Lung (tissue), 12 donors: ENCODE results near the gene ATF3. TPM values are rescaled to one million over a fixed set of nuclear protein-coding genes. Genes with fewer than 3 reads are reported as not detected.

Experiments used
- ATAC-seq: fragments of 200-7000 bp; cut with Tn5 transposase; one replicate; pipeline ENCODE4 v1.9.1; 2020; ENCODE audit warnings: moderate number of reproducible peaks; ENCODE audit not compliant: insufficient read depth, low FRiP score
- DNase-seq, 3 donors: peaks; one replicate each; pipeline ENCODE4 v3.0.0-alpha.2; 2013 to 2017
- H3K27ac ChIP-seq, 2 donors: one replicate each; pipeline ENCODE4 v1.5.1; 2013; ENCODE audit warnings: mild to moderate bottlenecking in 2 of 2, moderate library complexity in 2 of 2, control low read depth in 1 of 2, inconsistent platforms in 1 of 2, low read depth in 1 of 2, low read length in 1 of 2
- H3K27me3 ChIP-seq, 3 donors: one replicate each; pipeline ENCODE4 v1.5.1; 2013; ENCODE audit warnings: low read length in 2 of 3; ENCODE audit not compliant: control insufficient read depth in 3 of 3, insufficient read depth in 3 of 3
- H3K36me3 ChIP-seq, 4 donors: one replicate each; pipeline ENCODE4 v1.5.1; 2013; ENCODE audit warnings: low read length in 4 of 4, mild to moderate bottlenecking in 1 of 4, moderate library complexity in 1 of 4; ENCODE audit not compliant: control insufficient read depth in 4 of 4, insufficient read depth in 4 of 4
- H3K4me1 ChIP-seq, 5 donors: one replicate each; pipeline ENCODE4 v1.5.1; 2013; ENCODE audit warnings: low read length in 5 of 5, mild to moderate bottlenecking in 2 of 5, moderate library complexity in 1 of 5; ENCODE audit not compliant: control insufficient read depth in 5 of 5, insufficient read depth in 5 of 5
- H3K4me3 ChIP-seq: one replicate; pipeline ENCODE4 v1.5.1; 2013; ENCODE audit warnings: mild to moderate bottlenecking, control low read depth, moderate library complexity
- H3K9ac ChIP-seq, 2 donors: one replicate each; pipeline ENCODE4 v1.5.1; 2013; ENCODE audit warnings: low read length in 2 of 2, control low read depth in 1 of 2; ENCODE audit not compliant: insufficient read depth in 1 of 2
- H3K9me3 ChIP-seq, 4 donors: one replicate each; pipeline ENCODE4 v1.5.1; 2013; ENCODE audit warnings: low read length in 3 of 4, mild to moderate bottlenecking in 1 of 4, moderate library complexity in 1 of 4; ENCODE audit not compliant: control insufficient read depth in 4 of 4, insufficient read depth in 3 of 4
- WGBS, 2 donors: extraction: QIAGEN DNeasy Blood & Tissue Kit; methylation state at CpG; one replicate each; pipeline ENCODE4 v1.1.7; 2013; 5-methylcytosine and 5-hydroxymethylcytosine counted together
- polyA plus RNA-seq, 2 donors: library from polyadenylated mRNA; stranded (reverse); fragments of 200-250 nt; gene quantifications; one replicate each; pipeline ENCODE4 v1.2.1, GENCODE V29; 2013
- total RNA-seq, 2 donors: library from RNA; depleted of rRNA in 1 of 2; stranded (reverse); fragments of >200 nt in 1 of 2; gene quantifications; one replicate each; pipeline ENCODE4 v1.2.1, GENCODE V29; 2014 to 2021
- TF ChIP-seq, protein P1 (sequence below): IDR thresholded peaks from 2 replicates; pipeline ENCODE4 v1.5.1; 2012; ENCODE audit warnings: mild to moderate bottlenecking; ENCODE audit errors: control extremely low read depth, extremely low read depth
- donor health status: control.
- donor health status: control.
- donor health status: Bipolar disorder and iron deficiency.
- donor health status: healthy.
- donor health status: DM: yes; HTN: yes; CAD: no.

Gene ATF3
- total and polyA plus RNA-seq, 4 donors, result 15.9 to 44.1 (median 24.4) TPM

GRCh38 chr1:212589446-212589845 lies 19.1 kb upstream of the ATF3 start:
- peaks cover 0 to 16% (median 14%) of the 10 kb centered on the region in 3 donors for H3K27me3 ChIP-seq
- H3K9ac ChIP-seq, result no peak overlapping the region
- WGBS, 2 donors, result 34 to 56% methylated on average over 3 of the region's 3 CpGs
- TF ChIP-seq, protein P1, sequence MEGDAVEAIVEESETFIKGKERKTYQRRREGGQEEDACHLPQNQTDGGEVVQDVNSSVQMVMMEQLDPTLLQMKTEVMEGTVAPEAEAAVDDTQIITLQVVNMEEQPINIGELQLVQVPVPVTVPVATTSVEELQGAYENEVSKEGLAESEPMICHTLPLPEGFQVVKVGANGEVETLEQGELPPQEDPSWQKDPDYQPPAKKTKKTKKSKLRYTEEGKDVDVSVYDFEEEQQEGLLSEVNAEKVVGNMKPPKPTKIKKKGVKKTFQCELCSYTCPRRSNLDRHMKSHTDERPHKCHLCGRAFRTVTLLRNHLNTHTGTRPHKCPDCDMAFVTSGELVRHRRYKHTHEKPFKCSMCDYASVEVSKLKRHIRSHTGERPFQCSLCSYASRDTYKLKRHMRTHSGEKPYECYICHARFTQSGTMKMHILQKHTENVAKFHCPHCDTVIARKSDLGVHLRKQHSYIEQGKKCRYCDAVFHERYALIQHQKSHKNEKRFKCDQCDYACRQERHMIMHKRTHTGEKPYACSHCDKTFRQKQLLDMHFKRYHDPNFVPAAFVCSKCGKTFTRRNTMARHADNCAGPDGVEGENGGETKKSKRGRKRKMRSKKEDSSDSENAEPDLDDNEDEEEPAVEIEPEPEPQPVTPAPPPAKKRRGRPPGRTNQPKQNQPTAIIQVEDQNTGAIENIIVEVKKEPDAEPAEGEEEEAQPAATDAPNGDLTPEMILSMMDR, result no peak
- H3K36me3 ChIP-seq, result no peaks in the 10 kb centered on the region
- no peaks in the 10 kb centered on the region for H3K4me1 ChIP-seq
- H3K27ac ChIP-seq, result no peak overlapping the region
- H3K4me3 ChIP-seq, result no peak overlapping the region
- no peaks in the 10 kb centered on the region for H3K9me3 ChIP-seq
- ATAC-seq (no peak), DNase-seq (no peak)

- Histone ChIP-seq H3K27ac (no peak overlapping the region), H3K4me3 (no peak overlapping the region), H3K9me3 (no peaks in the 10 kb centered on the region), H3K27me3 (peaks cover 0 to 16% (median 8%) of the 10 kb centered on the region in 3 donors), H3K4me1 (peaks cover 0 to 5% (median 0%) of the 10 kb centered on the region in 5 donors), H3K9ac (no peak overlapping the region), H3K36me3 (no peaks in the 10 kb centered on the region)
- TF ChIP-seq, protein P1, result no peak
- 82 to 87% methylated on average over 3 of the region's 3 CpGs for WGBS, 2 donors
- ATAC-seq (no peak), DNase-seq (no peak)
These were observed 16.6 kb upstream of the ATF3 start for GRCh38 chr1:212591922-212592321.

DNA sequence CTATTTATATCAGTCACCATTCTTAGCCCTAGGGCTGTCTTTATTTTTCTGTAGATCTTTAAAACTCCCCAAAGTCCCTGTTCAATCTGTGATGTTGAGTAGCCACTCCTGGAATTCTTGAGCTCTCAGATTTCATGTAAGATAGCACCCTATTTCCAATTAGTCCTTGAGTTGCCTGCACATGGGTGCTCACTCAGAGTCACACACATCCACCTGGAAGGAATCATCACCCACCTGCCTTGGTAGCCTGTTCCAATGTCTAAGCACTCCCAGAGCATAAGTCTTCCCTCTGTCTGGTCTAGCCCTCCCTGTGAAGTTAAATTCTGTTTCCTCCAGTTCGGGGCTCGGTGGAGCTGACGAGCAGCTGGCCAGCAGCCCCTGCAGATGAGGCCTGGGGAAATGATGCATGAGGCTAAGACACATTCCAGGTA lies 14.7 kb upstream of the ATF3 start:
- Histone ChIP-seq H3K27ac (no peak overlapping the region), H3K27me3 (peaks cover 0 to 8% (median 2%) of the 10 kb centered on the region in 3 donors), H3K9me3 (no peaks in the 10 kb centered on the region), H3K4me1 (peaks cover 0 to 5% (median 0%) of the 10 kb centered on the region in 5 donors), H3K4me3 (no peak overlapping the region), H3K36me3 (no peaks in the 10 kb centered on the region), H3K9ac (no peak overlapping the region)
- no peak for DNase-seq
- no peak for ATAC-seq
- TF ChIP-seq, protein P1, result no peak
- 85 to 90% methylated on average over 3 of the region's 3 CpGs for WGBS, 2 donors

- no peak overlapping the region for H3K27ac ChIP-seq
- H3K9me3 ChIP-seq, result no peaks in the 10 kb centered on the region
- no peaks in the 10 kb centered on the region for H3K36me3 ChIP-seq
- H3K27me3 ChIP-seq, result peaks cover 0 to 4% (median 3%) of the 10 kb centered on the region in 3 donors
- DNase-seq (no peak), ATAC-seq (no peak)
- H3K4me1 ChIP-seq, result peaks cover 0 to 5% (median 0%) of the 10 kb centered on the region in 5 donors
- WGBS, 2 donors, result 96 to 99% methylated on average over 3 of the region's 3 CpGs
- TF ChIP-seq, protein P1, result no peak
- no peak overlapping the region for H3K4me3 ChIP-seq
- H3K9ac ChIP-seq, result no peak overlapping the region
These were observed 13.9 kb upstream of the ATF3 start for GRCh38 chr1:212594640-212595039.
